B cell (primary cell): ENCODE results near the gene TFF2. TPM values are rescaled to one million over a fixed set of nuclear protein-coding genes. Genes with fewer than 3 reads are reported as not detected.

ENCODE experiments used
- ATAC-seq: fragments of 200-7000 bp; cut with Tn5 transposase; one replicate; pipeline ENCODE4 v1.10.0; 2021; ENCODE audit warnings: low read depth, mild to moderate bottlenecking, moderate number of reproducible peaks, moderate library complexity
- CTCF ChIA-PET: fragments of 350-600 bp; sonication (Branson Sonifier 250); formaldehyde crosslinking; loops from one replicate; lab custom pipeline; 2021; ENCODE audit warnings: antibody characterized with exemption, inconsistent platforms; lab: Charles Lee
- POLR2A ChIA-PET: fragments of 350-600 bp; sonication (Branson Sonifier 250); formaldehyde crosslinking; loops from one replicate; lab custom pipeline; 2021; ENCODE audit warnings: antibody characterized with exemption; lab: Charles Lee
- DNase-seq: peaks from one replicate; pipeline ENCODE4 v3.0.0; 2013
- H2AFZ ChIP-seq: 2 replicates; pipeline ENCODE4 v1.6.1; 2012; ENCODE audit warnings: mild to moderate bottlenecking, low read depth, low read length; ENCODE audit not compliant: insufficient read depth, poor library complexity, severe bottlenecking
- H3K27ac ChIP-seq, 2 donors: 1 replicate in 1 of 2; 2 replicates in 1 of 2; pipeline ENCODE4 v1.5.1; 2012 to 2013; ENCODE audit warnings: low read length in 2 of 2, mild to moderate bottlenecking in 2 of 2, moderate library complexity in 1 of 2
- H3K27me3 ChIP-seq, 4 experiments: fragments of 200-600 bp in 1 of 4; sonication (generic) in 1 of 4; replicated peaks in 1 of 4; 1 replicate in 2 of 4; 2 replicates in 2 of 4; pipeline versions ENCODE4 v1.6.1 to v1.7.0; 2013 to 2016; ENCODE audit warnings: low read length in 3 of 4, mild to moderate bottlenecking in 2 of 4, mixed read lengths in 1 of 4, moderate library complexity in 1 of 4; ENCODE audit not compliant: insufficient read depth in 4 of 4, control insufficient read depth in 3 of 4; ENCODE audit errors: control extremely low read depth in 1 of 4
- H3K36me3 ChIP-seq, 2 experiments: replicated peaks in 1 of 2; 1 replicate in 1 of 2; 2 replicates in 1 of 2; pipeline versions ENCODE4 v1.6.1 to v1.7.1; 2013; ENCODE audit warnings: low read length in 1 of 2; ENCODE audit not compliant: insufficient read depth in 2 of 2, control insufficient read depth in 1 of 2; ENCODE audit errors: control extremely low read depth in 1 of 2, extremely low read depth in 1 of 2
- H3K4me1 ChIP-seq, 2 donors: fragments of 200-600 bp in 1 of 2; sonication (generic) in 1 of 2; 1 replicate in 1 of 2; 2 replicates in 1 of 2; pipeline versions ENCODE4 v1.5.1 to v1.6.1; 2013 to 2017; ENCODE audit warnings: low read length in 2 of 2; ENCODE audit not compliant: control insufficient read depth in 2 of 2, insufficient read depth in 2 of 2
- H3K4me2 ChIP-seq: replicated peaks from 2 replicates; pipeline ENCODE3; 2012; ENCODE audit warnings: mild to moderate bottlenecking, low read depth, low read length; ENCODE audit not compliant: poor library complexity, severe bottlenecking
- H3K4me3 ChIP-seq, 5 experiments: fragments of 200-600 bp in 1 of 5; sonication (generic) in 1 of 5; 1 replicate in 3 of 5; 2 replicates in 2 of 5; pipeline versions ENCODE4 v1.5.1 to v1.7.0; 2011 to 2016; ENCODE audit warnings: low read length in 4 of 5, mild to moderate bottlenecking in 4 of 5, low read depth in 2 of 5, control low read depth in 1 of 5, moderate library complexity in 1 of 5; ENCODE audit not compliant: insufficient read depth in 1 of 5; ENCODE audit errors: control extremely low read depth in 1 of 5, extremely low read depth in 1 of 5
- H3K79me2 ChIP-seq: fragments of 200-600 bp; sonication (generic); one replicate; pipeline ENCODE4 v1.6.0; 2016; ENCODE audit warnings: low read length; ENCODE audit not compliant: control insufficient read depth, insufficient read depth
- H3K9ac ChIP-seq: fragments of 200-600 bp; sonication (generic); 2 replicates; pipeline ENCODE4 v1.6.1; 2017; ENCODE audit warnings: mild to moderate bottlenecking, low read length, moderate library complexity
- H3K9me3 ChIP-seq, 3 donors: one replicate each; pipeline versions ENCODE4 v1.6.1 to v1.7.1; 2013; ENCODE audit warnings: low read length in 2 of 3; ENCODE audit not compliant: control insufficient read depth in 2 of 3, insufficient read depth in 1 of 3; ENCODE audit errors: control extremely low read depth in 1 of 3
- H4K20me1 ChIP-seq: 2 replicates; pipeline ENCODE4 v1.6.0; 2012; ENCODE audit warnings: mild to moderate bottlenecking, low read length; ENCODE audit not compliant: insufficient read depth, control insufficient read depth, poor library complexity, severe bottlenecking
- H3K27ac Mint-ChIP-seq: one replicate; pipeline ENCODE4 v1.8.0; 2021; ENCODE audit warnings: mixed read lengths
- H3K27me3 Mint-ChIP-seq: one replicate; pipeline ENCODE4 v1.8.0; 2021; ENCODE audit warnings: mixed read lengths
- H3K4me1 Mint-ChIP-seq: one replicate; pipeline ENCODE4 v1.8.0; 2021; ENCODE audit warnings: mixed read lengths
- H3K4me3 Mint-ChIP-seq: one replicate; pipeline ENCODE4 v1.8.0; 2021; ENCODE audit warnings: mixed read lengths
- H3K9me3 Mint-ChIP-seq: one replicate; pipeline ENCODE4 v1.8.0; 2022; ENCODE audit warnings: mixed read lengths; ENCODE audit not compliant: insufficient read depth
- EZH2 ChIP-seq: IDR thresholded peaks from 2 replicates; pipeline ENCODE4 v1.6.1; 2012; ENCODE audit warnings: borderline replicate concordance, low read depth, mild to moderate bottlenecking, moderate library complexity, low read length; ENCODE audit not compliant: insufficient read depth, poor library complexity, severe bottlenecking
- WGBS: methylation state at CpG from one replicate; pipeline ENCODE4 v1.1.5; 2013; ENCODE audit warnings: missing lambda C conversion rate; ENCODE audit not compliant: insufficient coverage; 5-methylcytosine and 5-hydroxymethylcytosine counted together
- intact Hi-C: fragments of 100-400 bp; cut with micrococcal nuclease; formaldehyde crosslinking; loops from one replicate; pipeline ENCODE4 v1.10.0; 2022
- polyA plus RNA-seq: library from polyadenylated mRNA; depleted of rRNA; stranded (reverse); fragments of >200 nt; gene quantifications from 2 replicates; pipeline ENCODE4 v1.2.3, GENCODE V29; 2012
- total RNA-seq, 2 donors: library from RNA; stranded (reverse); fragments of 120-200 nt in 1 of 2; gene quantifications; 1 replicate in 1 of 2; 2 replicates in 1 of 2; pipeline versions ENCODE4 v1.2.3 to v1.2.4, GENCODE V29; 2013 to 2022
- TF ChIP-seq, protein P1 (sequence below): fragments of 200-600 bp; IDR thresholded peaks from one replicate; pipeline ENCODE4 v1.8.0; 2022; ENCODE audit warnings: antibody characterized with exemption, mild to moderate bottlenecking

TFF2 gene
- total and polyA plus RNA-seq, 2 donors (not counting 1 experiment from before 2014, with no cell fraction given), result not detected

DNA sequence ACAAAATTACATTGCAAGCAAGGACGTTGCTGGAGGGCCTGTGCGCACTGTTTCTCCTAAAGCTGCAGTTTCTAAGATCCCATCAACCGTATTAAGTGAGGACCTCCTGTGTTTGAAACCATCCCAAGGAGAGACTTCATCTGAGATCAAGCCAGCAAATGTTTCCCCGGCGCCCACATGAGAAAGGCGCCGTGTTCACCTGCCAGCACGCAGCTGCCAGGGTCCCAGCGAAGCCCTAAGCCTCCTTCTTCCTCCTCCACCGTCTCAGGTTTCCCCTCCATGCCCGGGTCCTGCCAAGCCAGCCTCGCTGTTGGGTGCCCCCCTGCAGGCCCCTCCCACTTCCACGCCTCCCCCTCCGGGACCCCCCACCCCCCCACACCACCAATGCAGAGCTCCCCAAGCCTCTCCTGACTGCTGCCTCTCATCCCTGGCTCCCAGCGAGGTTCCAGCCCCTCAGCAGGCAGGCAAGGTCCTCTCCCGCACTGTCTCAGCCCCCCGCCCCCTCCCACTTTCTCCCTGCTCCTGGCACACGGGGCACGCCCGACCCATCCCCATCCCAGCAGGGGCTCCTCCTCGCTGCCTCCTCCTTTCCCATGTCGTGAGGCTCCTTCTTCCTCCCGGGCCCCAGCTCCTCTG is 24.2 kb upstream of the TFF2 start:
- no peak overlapping the region for H2AFZ ChIP-seq
- CTCF ChIA-PET, result interaction anchor here (2.0 kb wide), 1 partner anchor 37 kb away, joined by 5 read pairs; no protein-coding TSS in a partner anchor
- H3K79me2 ChIP-seq, result no peaks in the 10 kb centered on the region
- no peak overlapping the region for H3K4me3 ChIP-seq
- no peak overlapping the region for H3K4me2 ChIP-seq
- H3K27ac ChIP-seq, result no peak overlapping the region
- Mint-ChIP-seq H3K9me3 (no peaks in the 10 kb centered on the region), H3K4me3 (no peak overlapping the region), H3K27me3 (peaks cover 19% of the 10 kb centered on the region), H3K27ac (no peak overlapping the region), H3K4me1 (peaks cover 8% of the 10 kb centered on the region)
- peaks cover 9% of the 10 kb centered on the region in 2 donors for H3K4me1 ChIP-seq
- ATAC-seq, result no peak
- POLR2A ChIA-PET, result no interaction called here
- peaks cover 0 to 14% (median 0%) of the 10 kb centered on the region in 4 experiments for H3K27me3 ChIP-seq
- H3K9ac ChIP-seq, result no peak overlapping the region
- DNase-seq, result no peak
- WGBS, result 58% methylated on average over 20 of the region's 23 CpGs
- TF ChIP-seq, protein P1, sequence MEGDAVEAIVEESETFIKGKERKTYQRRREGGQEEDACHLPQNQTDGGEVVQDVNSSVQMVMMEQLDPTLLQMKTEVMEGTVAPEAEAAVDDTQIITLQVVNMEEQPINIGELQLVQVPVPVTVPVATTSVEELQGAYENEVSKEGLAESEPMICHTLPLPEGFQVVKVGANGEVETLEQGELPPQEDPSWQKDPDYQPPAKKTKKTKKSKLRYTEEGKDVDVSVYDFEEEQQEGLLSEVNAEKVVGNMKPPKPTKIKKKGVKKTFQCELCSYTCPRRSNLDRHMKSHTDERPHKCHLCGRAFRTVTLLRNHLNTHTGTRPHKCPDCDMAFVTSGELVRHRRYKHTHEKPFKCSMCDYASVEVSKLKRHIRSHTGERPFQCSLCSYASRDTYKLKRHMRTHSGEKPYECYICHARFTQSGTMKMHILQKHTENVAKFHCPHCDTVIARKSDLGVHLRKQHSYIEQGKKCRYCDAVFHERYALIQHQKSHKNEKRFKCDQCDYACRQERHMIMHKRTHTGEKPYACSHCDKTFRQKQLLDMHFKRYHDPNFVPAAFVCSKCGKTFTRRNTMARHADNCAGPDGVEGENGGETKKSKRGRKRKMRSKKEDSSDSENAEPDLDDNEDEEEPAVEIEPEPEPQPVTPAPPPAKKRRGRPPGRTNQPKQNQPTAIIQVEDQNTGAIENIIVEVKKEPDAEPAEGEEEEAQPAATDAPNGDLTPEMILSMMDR, result no peak
- TF ChIP-seq EZH2, result no peak
- H3K9me3 ChIP-seq, result peaks cover 0 to 3% (median 0%) of the 10 kb centered on the region in 3 donors
- no peaks in the 10 kb centered on the region for H3K36me3 ChIP-seq
- no peaks in the 10 kb centered on the region for H4K20me1 ChIP-seq
- intact Hi-C loops, result no loop called here

DNA sequence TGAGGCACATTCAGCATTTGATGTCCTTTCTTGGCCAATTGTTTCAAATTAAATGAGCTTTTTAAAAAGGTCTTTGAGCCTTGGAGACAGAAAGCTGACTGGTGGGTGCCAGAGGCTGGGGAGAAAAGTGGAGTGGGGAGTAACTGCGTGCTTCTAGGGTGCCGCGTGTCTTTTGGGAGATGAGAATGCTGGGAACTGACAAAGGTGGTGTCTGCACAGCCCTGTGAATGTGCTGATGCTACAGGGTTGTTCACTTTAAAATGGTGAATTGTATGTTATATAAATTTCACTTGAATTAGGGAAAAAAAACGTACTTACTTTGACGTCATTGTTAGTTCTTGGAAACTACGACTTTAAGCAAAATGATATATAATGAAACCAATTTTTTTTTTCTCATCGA is 23.7 kb upstream of the TFF2 start:
- H3K4me1 ChIP-seq, result peaks cover 3 to 4% of the 10 kb centered on the region in 2 donors
- intact Hi-C loops, result no loop called here
- no peak overlapping the region for H3K4me3 ChIP-seq
- WGBS, result 87% methylated on average over 4 of the region's 7 CpGs
- TF ChIP-seq, protein P1, result no peak
- no peak for TF ChIP-seq EZH2
- Mint-ChIP-seq H3K9me3 (no peaks in the 10 kb centered on the region), H3K27ac (no peak overlapping the region), H3K27me3 (peaks cover 19% of the 10 kb centered on the region), H3K4me3 (no peak overlapping the region), H3K4me1 (peaks cover 3% of the 10 kb centered on the region)
- DNase-seq (no peak), ATAC-seq (no peak)
- POLR2A ChIA-PET, result no interaction called here
- no peaks in the 10 kb centered on the region for H4K20me1 ChIP-seq
- H3K9ac ChIP-seq, result no peak overlapping the region
- no peak overlapping the region for H3K4me2 ChIP-seq
- no peaks in the 10 kb centered on the region for H3K36me3 ChIP-seq
- no peak overlapping the region for H3K27ac ChIP-seq
- H3K79me2 ChIP-seq, result no peaks in the 10 kb centered on the region
- H2AFZ ChIP-seq, result no peak overlapping the region
- H3K27me3 ChIP-seq, result peaks cover 0 to 14% (median 0%) of the 10 kb centered on the region in 4 experiments
- H3K9me3 ChIP-seq, result no peaks in the 10 kb centered on the region
- CTCF ChIA-PET, result interaction anchor here (2.0 kb wide), 1 partner anchor 37 kb away, joined by 5 read pairs; no protein-coding TSS in a partner anchor
